K562 (cell line): ENCODE results near the gene PACRG. TPM values are rescaled to one million over a fixed set of nuclear protein-coding genes. Genes with fewer than 3 reads are reported as not detected.
A peak's percentile ranks its signal among the peaks of the same experiment; 100 is the strongest.

Experiments used
- CHAMP1 ChIP-seq: fragments of 450-650 bp; IDR thresholded peaks from 2 replicates; pipeline ENCODE4 v1.6.1; 2016; ENCODE audit warnings: mild to moderate bottlenecking
- DMBX1 ChIP-seq: fragments of 250-450 bp; sonication (Bioruptor Pico); IDR thresholded peaks from 2 replicates; pipeline ENCODE4 v1.8.0; 2022; ENCODE audit warnings: inconsistent platforms, mild to moderate bottlenecking, moderate library complexity, borderline replicate concordance
- ERF ChIP-seq: fragments of 450-650 bp; formaldehyde crosslinking; IDR thresholded peaks from 2 replicates; pipeline ENCODE4 v1.4.0; 2020; ENCODE audit warnings: mild to moderate bottlenecking, mixed read lengths
- FOXP4 ChIP-seq: sonication (generic); formaldehyde crosslinking; IDR thresholded peaks from 2 replicates; pipeline ENCODE4 v1.8.0; 2022; ENCODE audit warnings: mild to moderate bottlenecking, missing genetic modification reagents, borderline replicate concordance
- HMGXB4 ChIP-seq: sonication (generic); formaldehyde crosslinking; IDR thresholded peaks from 2 replicates; pipeline ENCODE4 v1.8.1; 2023; ENCODE audit warnings: mild to moderate bottlenecking, missing genetic modification reagents
- MTF1 ChIP-seq: fragments of 250-450 bp; sonication (Bioruptor Pico); IDR thresholded peaks from 2 replicates; pipeline ENCODE4 v1.9.0; 2021; ENCODE audit warnings: moderate library complexity, mild to moderate bottlenecking, inconsistent platforms, borderline replicate concordance
- NFRKB ChIP-seq: fragments of 450-650 bp; IDR thresholded peaks from 2 replicates; pipeline ENCODE4 v1.6.1; 2016; ENCODE audit warnings: low read depth
- PHB ChIP-seq: fragments of 250-450 bp; sonication (Bioruptor Pico); IDR thresholded peaks from 2 replicates; pipeline ENCODE4 v1.5.0; 2021
- PTRF ChIP-seq: fragments of 450-650 bp; IDR thresholded peaks from 2 replicates; pipeline ENCODE4 v1.6.1; 2016; ENCODE audit warnings: mild to moderate bottlenecking, missing genetic modification characterization, missing compliant biosample characterization
- RBM22 ChIP-seq: fragments of 200-400 bp; formaldehyde crosslinking; IDR thresholded peaks from 2 replicates; pipeline ENCODE4 v1.6.1; 2018; ENCODE audit warnings: low read length, low read depth; ENCODE audit not compliant: poor library complexity, severe bottlenecking
- RNF219 ChIP-seq: fragments of 250-450 bp; sonication (Bioruptor Pico); IDR thresholded peaks from 2 replicates; pipeline ENCODE4 v1.5.0; 2022; ENCODE audit warnings: mild to moderate bottlenecking
- SRSF9 ChIP-seq: fragments of 200-400 bp; formaldehyde crosslinking; IDR thresholded peaks from 2 replicates; pipeline ENCODE4 v1.6.1; 2017; ENCODE audit warnings: low read depth, low read length, borderline replicate concordance
- TCF15 ChIP-seq: fragments of 250-450 bp; sonication (Bioruptor Pico); IDR thresholded peaks from 2 replicates; pipeline ENCODE4 v1.8.0; 2022; ENCODE audit warnings: moderate library complexity, mild to moderate bottlenecking, inconsistent platforms
- TCFL5 ChIP-seq: fragments of 250-450 bp; sonication (Bioruptor Pico); conservative IDR thresholded peaks from 2 replicates; pipeline ENCODE4 v1.6.1; 2021; ENCODE audit warnings: mild to moderate bottlenecking, moderate library complexity, matching md5 sums
- ZBTB7A ChIP-seq: IDR thresholded peaks from 2 replicates; pipeline ENCODE4 v1.6.1; 2011; ENCODE audit warnings: low read depth, mild to moderate bottlenecking, low read length, moderate library complexity, borderline replicate concordance; ENCODE audit not compliant: control insufficient read depth
- ZNF165 ChIP-seq: fragments of 250-450 bp; sonication (Bioruptor Pico); IDR thresholded peaks from 2 replicates; pipeline ENCODE4 v1.4.0; 2020; ENCODE audit warnings: borderline replicate concordance
- ZNF217 ChIP-seq: sonication (generic); formaldehyde crosslinking; IDR thresholded peaks from 2 replicates; pipeline ENCODE4 v1.8.0; 2022; ENCODE audit warnings: mild to moderate bottlenecking, missing genetic modification reagents
- ZNF23 ChIP-seq: fragments of 250-450 bp; sonication (Bioruptor Pico); IDR thresholded peaks from 2 replicates; pipeline ENCODE4 v1.4.0; 2020; ENCODE audit warnings: mild to moderate bottlenecking
- polyA plus RNA-seq, 8 experiments: library from polyadenylated mRNA; depleted of rRNA in 4 of 8; stranded (reverse) in 5 of 8; unstranded in 3 of 8; fragments of >200 nt; fragmentation: Nextera tagmentation in 2 of 8; fragmentation: Illumina TruSeq in 1 of 8; extraction: Ambion mirVana in 2 of 8; extraction: Trizol in 1 of 8; gene quantifications; 2 replicates each; pipeline versions ENCODE4 v1.2.1 to v1.2.3, GENCODE V29; 2011 to 2014; ENCODE audit warnings: inconsistent platforms in 1 of 8, missing spikeins in 1 of 8
- total RNA-seq, 7 experiments: library from RNA; depleted of rRNA in 6 of 7; stranded (reverse); fragments of >200 nt in 6 of 7; fragmentation: Illumina TruSeq in 2 of 7; extraction: Trizol in 2 of 7; gene quantifications; 2 replicates each; pipeline versions ENCODE4 v1.2.1 to v1.2.3, GENCODE V29; 2011 to 2021; ENCODE audit warnings: low replicate concordance in 1 of 7

The PACRG gene
- total and polyA plus RNA-seq, 9 of the 15 experiments (the other 6 are each of a cell fraction or from before 2014, with no cell fraction given) = 0.04 TPM; not detected in 8

GRCh38 chr6:162727322-162728182 is at the start of gene PACRG, which contains the start of gene PRKN (continued):
- TF ChIP-seq PHB (CRISPR knock-in tag) = no peak
- TF ChIP-seq HMGXB4 (CRISPR knock-in tag) = 0 out of 2 replicates have a peak, but pooled peaks have one; percentile 56
- TF ChIP-seq ERF = no peak
- no peak for TF ChIP-seq RNF219 (CRISPR knock-in tag)
- peak; percentile 51 for TF ChIP-seq RBM22
- TF ChIP-seq ZNF23 (CRISPR knock-in tag) = no peak
- no peak for TF ChIP-seq ZNF165 (CRISPR knock-in tag)
- TF ChIP-seq ZBTB7A = peak; percentile 58; the same call in 1 of the 2 replicates
- TF ChIP-seq TCFL5 (CRISPR knock-in tag) = no peak
- TF ChIP-seq ZNF217 (CRISPR knock-in tag) = no peak
- TF ChIP-seq FOXP4 (CRISPR knock-in tag) = 0 out of 2 replicates have a peak, but pooled peaks have one; percentile 38
- TF ChIP-seq MTF1 (CRISPR knock-in tag) = no peak
- no peak for TF ChIP-seq PTRF
- no peak for TF ChIP-seq CHAMP1
- no peak for TF ChIP-seq NFRKB
- no peak for TF ChIP-seq DMBX1
- no peak for TF ChIP-seq SRSF9
- TF ChIP-seq TCF15 = no peak
